Activated CD8-positive, alpha-beta memory T cell treated with anti-CD3 and anti-CD28 coated beads, Interleukin-2, amount 50 U/mL, for 24 hours (primary cell): ENCODE results near the gene SHKBP1.

Experiments
- DNase-seq: peaks from one replicate; pipeline ENCODE4 v3.0.0-alpha.2; 2020; ENCODE audit errors: extremely low read depth

Gene SHKBP1

DNA sequence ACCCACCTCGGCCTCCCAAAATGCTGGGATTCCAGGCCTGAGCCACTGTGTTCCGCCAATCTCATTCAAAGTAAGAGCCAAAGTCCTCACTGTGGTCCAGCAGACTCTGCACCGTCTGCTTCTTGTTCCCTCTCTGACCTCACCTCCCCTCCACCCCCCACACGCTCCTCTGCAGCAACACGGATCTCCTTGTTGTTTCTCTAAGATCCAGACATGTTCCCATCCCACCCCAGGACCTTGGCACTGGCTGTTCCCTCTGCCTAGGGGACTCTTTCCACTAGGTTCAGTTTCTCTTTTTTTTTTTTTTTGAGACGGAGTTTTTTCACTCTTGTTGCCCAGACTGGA lies 62.9 kb downstream of the SHKBP1 start:
- DNase-seq = no peak

DNA sequence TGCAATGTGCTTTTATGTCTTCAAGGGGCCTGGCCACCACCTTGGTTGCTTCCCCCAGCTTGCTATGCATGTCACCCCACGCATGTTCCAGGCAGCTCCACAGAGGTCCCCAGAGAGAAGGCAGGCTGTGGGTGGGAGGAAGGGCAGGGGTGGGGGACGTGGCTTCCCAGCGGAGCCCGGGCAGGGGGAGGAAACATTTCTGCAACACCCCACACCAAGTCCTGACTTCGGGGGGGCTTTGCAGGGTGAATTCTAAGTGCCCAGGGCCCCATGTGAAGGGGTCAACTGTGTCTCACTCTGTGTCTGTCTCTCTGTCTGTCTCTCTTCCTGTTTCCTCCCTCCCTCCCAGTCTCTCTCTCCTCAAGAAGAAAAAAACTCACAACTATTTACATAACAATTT lies 64.1 kb downstream of the SHKBP1 start:
- DNase-seq = no peak
